Activated T-helper 2 cell treated with anti-CD3 and anti-CD28 coated beads, Interferon-gamma antibody, Interleukin-2, Interleukin-4, amounts not matched to agents 10 μg/mL and 5 μg/mL and 100 μg/mL, durations not matched to agents 14 hours and 24 hours and 36 hours (primary cell): ENCODE measurements around the gene CCDC122. TPM values are rescaled to one million over a fixed set of nuclear protein-coding genes. Genes with fewer than 3 reads are reported as not detected.
A peak's percentile ranks its signal among the peaks of the same experiment; 100 is the strongest.

Experiments used
- DNase-seq: peaks from one replicate; pipeline ENCODE4 v3.0.0; 2021; ENCODE audit warnings: low spot score
- H3K27ac Mint-ChIP-seq: one replicate; pipeline ENCODE4 v1.8.0; 2021; ENCODE audit warnings: mixed read lengths
- H3K27me3 Mint-ChIP-seq: one replicate; pipeline ENCODE4 v1.8.0; 2021; ENCODE audit warnings: low read depth, mixed read lengths
- H3K36me3 Mint-ChIP-seq: one replicate; pipeline ENCODE4 v1.8.0; 2021; ENCODE audit warnings: low read depth, mixed read lengths
- H3K4me1 Mint-ChIP-seq: one replicate; pipeline ENCODE4 v1.8.0; 2021; ENCODE audit warnings: low read depth, mixed read lengths
- H3K4me3 Mint-ChIP-seq: one replicate; pipeline ENCODE4 v1.8.0; 2021; ENCODE audit warnings: low read depth, mild to moderate bottlenecking, moderate library complexity, mixed read lengths
- H3K9me3 Mint-ChIP-seq: one replicate; pipeline ENCODE4 v1.8.0; 2021; ENCODE audit warnings: mixed read lengths
- intact Hi-C: fragments of 100-400 bp; cut with micrococcal nuclease; formaldehyde crosslinking; loops from one replicate; pipeline ENCODE4 v1.15.1; 2023
- total RNA-seq: library from RNA; stranded (reverse); gene quantifications from 2 replicates; pipeline ENCODE4 v1.2.3, GENCODE V29; 2022

CCDC122 gene
- total RNA-seq, 1 donor from 2014 or later, result 0.11 TPM

DNA sequence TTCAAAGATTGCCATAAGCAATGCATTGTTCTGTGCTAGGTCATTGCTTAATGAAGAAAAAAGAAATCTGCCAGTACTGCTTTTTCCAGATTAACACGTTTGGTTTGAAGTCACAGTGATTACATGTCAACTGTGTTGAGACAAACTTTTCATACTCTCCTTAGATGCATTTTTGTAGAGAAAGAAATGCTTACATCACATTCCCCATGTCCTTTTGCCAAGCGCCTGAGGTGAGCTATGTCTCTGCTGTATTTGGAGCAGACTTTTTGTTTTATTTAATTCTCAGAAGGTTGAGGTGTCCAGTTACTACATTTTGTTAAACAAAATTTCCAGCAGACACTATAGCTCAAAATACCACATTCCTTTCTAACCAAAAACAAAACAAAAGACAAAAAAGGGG, 16.4 kb upstream of the CCDC122 start:
- no peaks in the 10 kb centered on the region for H3K9me3 Mint-ChIP-seq
- no peak overlapping the region for H3K4me3 Mint-ChIP-seq
- H3K4me1 Mint-ChIP-seq, result no peaks in the 10 kb centered on the region
- intact Hi-C loops, result no loop called here
- H3K27ac Mint-ChIP-seq, result no peak overlapping the region
- H3K36me3 Mint-ChIP-seq, result no peaks in the 10 kb centered on the region
- peaks cover 8% of the 10 kb centered on the region for H3K27me3 Mint-ChIP-seq
- no peak for DNase-seq

DNA sequence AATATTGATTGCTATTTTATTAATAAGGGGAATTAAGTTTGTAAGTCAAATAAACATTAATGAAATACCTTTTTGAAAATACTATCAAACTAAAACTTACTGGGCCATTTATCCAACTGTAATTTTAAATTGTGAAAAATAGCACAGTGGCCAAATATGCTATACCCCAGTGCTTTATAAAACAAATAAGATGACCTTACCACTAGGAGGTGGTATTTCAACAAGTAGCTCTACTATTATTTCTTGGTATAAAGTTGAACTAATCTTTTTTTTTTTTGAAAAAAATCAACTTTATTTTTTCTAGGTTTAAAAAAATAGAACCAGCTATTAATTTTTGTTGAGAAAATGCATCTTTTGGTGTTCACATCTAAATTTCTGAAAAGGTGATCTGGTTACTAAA, 14.9 kb upstream of the CCDC122 start:
- no peak overlapping the region for H3K27ac Mint-ChIP-seq
- intact Hi-C loops, result no loop called here
- no peak overlapping the region for H3K4me3 Mint-ChIP-seq
- no peaks in the 10 kb centered on the region for H3K9me3 Mint-ChIP-seq
- DNase-seq, result no peak
- H3K27me3 Mint-ChIP-seq, result peaks cover 8% of the 10 kb centered on the region
- no peaks in the 10 kb centered on the region for H3K4me1 Mint-ChIP-seq
- H3K36me3 Mint-ChIP-seq, result no peaks in the 10 kb centered on the region

DNA sequence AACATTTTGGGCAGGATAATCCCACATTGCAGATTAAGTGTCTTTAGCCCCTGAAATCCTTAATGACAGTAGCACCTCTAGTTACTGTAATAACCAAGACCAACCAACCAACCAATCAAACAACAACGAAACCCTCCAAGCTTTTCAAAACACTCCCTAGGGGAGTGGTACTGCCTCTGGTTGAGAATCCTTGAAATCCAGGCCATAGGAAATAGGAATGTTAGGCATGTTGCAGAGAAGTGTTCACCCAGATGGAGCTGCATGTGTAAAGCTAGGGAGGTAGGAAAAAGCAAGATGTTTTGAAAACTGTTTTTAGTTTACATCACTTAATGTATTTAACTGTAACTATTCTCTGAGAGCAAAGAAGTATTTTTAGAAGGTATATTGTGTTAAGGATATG, 4.7 kb upstream of the CCDC122 start:
- Mint-ChIP-seq H3K27me3 (peaks cover 45% of the 10 kb centered on the region), H3K36me3 (peaks cover 4% of the 10 kb centered on the region), H3K27ac (no peak overlapping the region), H3K4me3 (no peak overlapping the region), H3K9me3 (no peaks in the 10 kb centered on the region), H3K4me1 (peaks cover 5% of the 10 kb centered on the region)
- intact Hi-C loops, result no loop called here
- DNase-seq, result no peak

DNA sequence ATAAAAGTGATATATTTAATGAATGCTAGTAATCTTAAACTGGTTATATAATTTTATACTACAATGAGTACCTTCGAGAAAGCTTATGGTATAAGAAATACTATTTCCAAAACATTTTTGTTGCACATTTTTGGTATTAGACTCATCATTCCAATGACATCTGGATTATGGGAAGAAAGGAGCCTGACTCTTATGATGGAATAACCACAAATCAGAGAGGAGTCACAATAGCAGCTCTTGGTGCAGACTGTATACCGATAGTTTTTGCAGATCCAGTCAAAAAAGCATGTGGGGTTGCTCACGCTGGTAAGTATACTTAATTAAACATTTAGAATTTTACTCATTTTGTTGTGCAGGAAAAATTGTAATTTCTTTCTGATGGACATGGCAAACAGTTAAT, 4.1 kb upstream of the CCDC122 start:
- intact Hi-C loops, result no loop called here
- Mint-ChIP-seq H3K4me3 (no peak overlapping the region), H3K4me1 (peaks cover 6% of the 10 kb centered on the region), H3K27me3 (peaks cover 47% of the 10 kb centered on the region), H3K27ac (no peak overlapping the region), H3K36me3 (peaks cover 4% of the 10 kb centered on the region), H3K9me3 (no peaks in the 10 kb centered on the region)
- no peak for DNase-seq

DNA sequence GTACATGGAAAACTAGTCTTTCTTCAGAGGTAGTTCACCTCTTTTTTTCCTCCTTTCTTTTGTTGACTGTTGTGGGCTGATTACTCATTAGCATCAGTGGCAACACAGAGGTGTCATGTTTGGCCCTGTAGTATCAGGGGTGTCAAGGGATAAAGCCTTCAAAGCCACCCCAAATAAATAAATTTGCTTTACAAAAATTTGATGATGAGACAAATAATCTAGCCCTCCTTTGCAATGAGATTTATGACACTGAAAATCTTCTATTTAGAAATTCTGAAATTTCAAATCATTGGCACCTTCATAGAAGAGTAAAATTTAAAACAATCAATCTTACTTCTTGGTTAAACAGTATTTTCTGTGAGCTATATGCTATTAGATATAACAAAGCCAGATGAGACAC, 2.0 kb upstream of the CCDC122 start:
- Mint-ChIP-seq H3K4me3 (no peak overlapping the region), H3K4me1 (peaks cover 10% of the 10 kb centered on the region), H3K9me3 (no peaks in the 10 kb centered on the region), H3K27ac (no peak overlapping the region), H3K36me3 (peaks cover 4% of the 10 kb centered on the region), H3K27me3 (peaks cover 54% of the 10 kb centered on the region)
- DNase-seq, result no peak
- intact Hi-C loops, result no loop called here

DNA sequence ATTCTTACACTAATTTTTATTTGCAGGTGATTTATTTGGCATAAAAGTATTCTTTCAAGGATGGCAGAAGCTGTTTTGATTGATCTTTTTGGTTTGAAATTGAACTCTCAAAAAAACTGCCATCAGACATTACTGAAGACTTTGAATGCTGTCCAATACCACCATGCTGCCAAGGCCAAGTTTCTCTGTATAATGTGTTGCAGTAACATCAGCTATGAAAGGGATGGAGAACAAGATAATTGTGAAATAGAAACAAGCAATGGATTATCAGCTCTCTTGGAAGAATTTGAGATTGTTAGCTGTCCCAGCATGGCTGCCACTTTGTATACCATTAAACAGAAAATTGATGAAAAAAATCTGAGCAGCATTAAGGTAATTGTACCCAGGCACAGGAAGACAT, 1.4 kb upstream of the CCDC122 start:
- Mint-ChIP-seq H3K4me3 (no peak overlapping the region), H3K27ac (no peak overlapping the region), H3K4me1 (peaks cover 10% of the 10 kb centered on the region), H3K9me3 (no peaks in the 10 kb centered on the region), H3K27me3 (peaks cover 54% of the 10 kb centered on the region), H3K36me3 (peaks cover 4% of the 10 kb centered on the region)
- intact Hi-C loops, result no loop called here
- no peak for DNase-seq

DNA sequence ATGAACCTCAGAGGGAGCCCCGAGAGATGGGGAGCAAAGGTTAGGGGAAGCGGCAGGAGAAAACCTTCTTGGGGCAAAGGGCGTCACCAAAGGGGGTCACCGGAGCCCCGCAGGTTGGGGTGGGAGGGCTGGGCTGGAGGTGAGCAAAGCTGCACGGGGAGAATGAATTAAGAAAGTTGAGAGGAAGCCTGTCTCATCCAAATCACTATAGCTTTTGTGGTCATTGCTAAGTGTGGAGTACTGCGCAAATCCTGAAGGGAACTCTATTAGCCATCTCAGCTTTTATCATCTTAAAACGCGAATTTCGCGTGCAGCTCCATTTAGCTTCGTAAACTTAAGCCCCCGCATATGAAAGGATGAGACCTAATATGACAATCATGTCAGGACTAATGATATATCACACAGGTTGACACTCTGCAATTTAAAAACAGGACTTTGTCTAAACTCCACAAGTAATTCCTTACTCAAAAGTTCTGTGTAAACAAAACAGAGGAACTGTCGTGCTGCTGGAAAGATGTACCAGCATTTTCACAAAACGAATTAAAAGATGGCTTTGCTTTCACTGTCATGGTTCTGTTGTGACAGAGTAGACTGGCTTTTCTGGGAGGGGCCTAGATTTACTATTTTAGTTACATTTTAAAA, 795 bp upstream of the CCDC122 start:
- no peak for DNase-seq
- no peak overlapping the region for H3K27ac Mint-ChIP-seq
- intact Hi-C loops, result no loop called here
- no peaks in the 10 kb centered on the region for H3K9me3 Mint-ChIP-seq
- H3K27me3 Mint-ChIP-seq, result peaks cover 52% of the 10 kb centered on the region
- H3K4me1 Mint-ChIP-seq, result peaks cover 10% of the 10 kb centered on the region
- peak overlapping the region; percentile 77 for H3K4me3 Mint-ChIP-seq
- peaks cover 4% of the 10 kb centered on the region for H3K36me3 Mint-ChIP-seq

DNA sequence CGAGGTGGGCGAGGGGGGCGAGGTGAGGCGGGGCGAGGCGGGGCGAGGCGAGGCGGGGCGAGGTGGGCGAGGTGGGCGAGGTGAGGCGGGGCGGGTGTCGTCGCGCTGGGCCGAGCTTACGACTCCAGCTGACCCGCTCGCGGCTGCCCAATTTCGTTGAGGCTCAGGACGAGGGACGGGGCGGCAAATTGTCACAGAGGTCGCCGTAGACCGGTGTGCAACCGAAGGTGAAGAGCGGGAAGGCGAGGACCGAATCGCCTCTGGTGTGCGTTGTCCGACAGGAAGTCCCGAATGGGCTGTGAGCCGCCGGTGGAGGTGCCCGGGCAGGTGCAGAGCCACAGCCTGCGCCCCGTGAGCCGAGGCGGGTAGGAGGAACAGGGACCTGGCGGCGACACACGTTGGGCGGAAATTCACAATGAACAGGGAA, 228 bp upstream of the CCDC122 start, which contains the start of gene LACC1:
LACC1 (plus strand) TSS at position 150 of the 427 bp plus-strand sequence. CDS start 1,082 bp downstream, outside the sequence.
- Mint-ChIP-seq H3K27ac (peak within 1 kb of the TSS; percentile 68), H3K4me1 (peaks cover 10% of the 10 kb centered on the region), H3K27me3 (peaks cover 49% of the 10 kb centered on the region), H3K36me3 (peaks cover 4% of the 10 kb centered on the region), H3K4me3 (peak within 1 kb of the TSS; percentile 77), H3K9me3 (no peaks in the 10 kb centered on the region)
- intact Hi-C loops, result loop anchor here (5.0 kb wide), 1 partner anchor 907 kb away; no protein-coding TSS in a partner anchor
- DNase-seq, result no peak

DNA sequence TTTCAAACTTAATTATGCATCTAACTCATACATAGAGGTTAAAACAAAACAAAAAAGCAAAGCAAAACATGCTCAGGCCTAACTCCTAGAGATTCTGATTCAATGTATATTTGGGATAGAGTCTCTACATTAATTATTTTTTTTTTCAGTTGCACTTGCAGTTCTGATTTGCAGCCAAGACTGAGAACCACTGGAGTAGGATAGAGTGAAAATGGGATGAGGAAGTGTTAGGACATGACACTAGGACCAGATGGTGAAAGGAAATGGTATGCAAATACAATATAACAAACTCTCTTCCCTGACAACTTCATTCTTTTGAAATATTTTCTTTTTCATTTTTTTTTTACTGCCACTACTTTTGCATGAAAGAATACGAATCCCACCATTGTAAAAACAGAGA, 1.8 kb downstream of the CCDC122 start:
- Mint-ChIP-seq H3K4me3 (no peak overlapping the region), H3K27ac (no peak overlapping the region), H3K36me3 (peaks cover 4% of the 10 kb centered on the region), H3K9me3 (no peaks in the 10 kb centered on the region), H3K27me3 (peaks cover 40% of the 10 kb centered on the region), H3K4me1 (peaks cover 10% of the 10 kb centered on the region)
- intact Hi-C loops, result loop anchor here (5.0 kb wide), 1 partner anchor 905 kb away; no protein-coding TSS in a partner anchor
- DNase-seq, result no peak

DNA sequence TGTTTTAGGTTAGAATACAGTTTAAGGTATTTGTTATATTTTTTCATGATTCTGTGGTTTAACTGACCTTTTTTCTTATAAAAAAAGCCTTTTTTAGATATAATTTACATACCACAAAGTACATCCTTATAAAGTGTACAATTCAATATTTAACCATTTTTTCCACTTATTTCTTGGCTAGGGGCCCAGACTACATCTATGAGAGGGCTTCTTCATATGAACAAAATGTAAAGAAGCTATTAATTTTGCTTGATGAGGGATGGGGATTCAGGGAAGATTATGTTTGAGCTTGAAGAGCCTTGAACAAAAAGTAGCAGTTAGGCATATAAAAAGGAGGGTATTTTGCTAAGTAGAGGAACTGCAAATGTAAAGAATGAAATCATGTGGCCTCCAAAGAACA, 2.2 kb downstream of the CCDC122 start:
- Mint-ChIP-seq H3K4me3 (no peak overlapping the region), H3K27ac (no peak overlapping the region), H3K4me1 (peaks cover 10% of the 10 kb centered on the region), H3K36me3 (peaks cover 4% of the 10 kb centered on the region), H3K27me3 (peaks cover 38% of the 10 kb centered on the region), H3K9me3 (no peaks in the 10 kb centered on the region)
- DNase-seq, result no peak
- intact Hi-C loops, result loop anchor here (5.0 kb wide), 1 partner anchor 905 kb away; no protein-coding TSS in a partner anchor

DNA sequence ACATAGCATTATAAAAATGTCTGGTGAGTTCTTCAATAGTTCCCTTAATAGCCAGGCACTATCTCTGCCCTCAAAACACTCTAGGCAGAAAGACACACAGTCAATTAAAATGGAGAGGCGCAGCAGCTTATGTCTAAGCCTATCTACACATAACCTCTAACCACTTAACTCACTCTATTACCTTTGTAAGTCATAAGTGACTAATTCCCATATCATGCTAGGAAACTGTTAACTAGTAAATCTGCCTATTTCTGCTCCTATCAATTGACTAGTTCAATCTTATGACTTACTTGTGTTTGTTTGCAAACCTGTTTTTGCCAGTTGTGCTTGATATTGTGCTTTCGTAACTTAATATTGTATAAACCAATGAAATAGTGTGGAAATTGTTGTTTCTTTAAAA, 3.2 kb downstream of the CCDC122 start:
- Mint-ChIP-seq H3K27ac (no peak overlapping the region), H3K27me3 (peaks cover 30% of the 10 kb centered on the region), H3K4me1 (peaks cover 10% of the 10 kb centered on the region), H3K4me3 (no peak overlapping the region), H3K36me3 (peaks cover 4% of the 10 kb centered on the region), H3K9me3 (no peaks in the 10 kb centered on the region)
- no peak for DNase-seq
- intact Hi-C loops, result loop anchor here (5.0 kb wide), 1 partner anchor 904 kb away; no protein-coding TSS in a partner anchor

DNA sequence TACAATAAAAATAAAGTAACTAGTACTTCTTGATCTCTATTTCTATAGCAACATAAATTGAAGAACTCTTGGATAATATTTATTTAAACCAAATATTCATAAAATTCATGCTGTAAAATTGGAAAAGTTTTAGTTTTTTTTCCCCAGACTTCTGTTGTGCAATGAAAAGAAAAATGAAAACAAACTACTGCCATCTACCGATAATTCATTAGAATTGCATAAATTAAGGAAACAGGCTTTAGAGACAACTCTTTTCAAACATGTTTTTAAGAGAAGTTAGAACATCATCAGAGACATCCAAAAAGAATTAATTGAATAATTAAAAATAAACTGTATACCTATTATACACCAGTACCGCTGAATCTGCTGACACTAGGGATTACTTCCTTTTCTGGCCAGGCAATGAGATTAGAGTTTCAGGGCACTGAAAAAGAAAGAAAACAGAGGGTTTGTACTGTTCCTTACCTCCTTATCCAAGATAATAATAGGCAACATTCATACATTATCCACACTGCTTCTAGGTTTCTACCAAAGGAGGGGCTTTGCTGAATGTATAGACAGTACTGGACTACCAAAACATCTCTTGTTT, 4.9 kb downstream of the CCDC122 start:
- Mint-ChIP-seq H3K27ac (no peak overlapping the region), H3K4me3 (no peak overlapping the region), H3K9me3 (no peaks in the 10 kb centered on the region), H3K4me1 (peaks cover 5% of the 10 kb centered on the region), H3K27me3 (peaks cover 15% of the 10 kb centered on the region), H3K36me3 (no peaks in the 10 kb centered on the region)
- no peak for DNase-seq
- intact Hi-C loops, result loop anchor here (5.0 kb wide), 1 partner anchor 902 kb away; no protein-coding TSS in a partner anchor

DNA sequence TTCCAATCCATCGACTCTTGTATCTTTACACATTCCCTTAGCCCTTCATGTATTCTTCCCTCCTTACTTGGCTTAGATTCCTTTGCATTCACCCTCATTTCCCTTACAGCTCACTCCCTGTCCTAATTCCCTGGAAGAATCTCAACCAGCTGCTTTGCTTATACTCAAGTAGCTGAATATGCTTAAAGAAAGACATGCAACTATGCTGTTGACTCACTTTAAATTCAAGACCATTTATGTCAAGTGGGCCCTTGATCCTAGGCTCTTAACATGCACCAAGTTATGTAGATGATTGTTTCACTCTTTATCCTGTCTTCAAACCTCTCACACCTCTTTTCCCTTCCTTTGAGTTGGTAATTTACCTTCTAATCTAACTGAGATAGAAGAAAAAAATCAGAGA, 7.4 kb downstream of the CCDC122 start:
- no peak for DNase-seq
- no peak overlapping the region for H3K27ac Mint-ChIP-seq
- intact Hi-C loops, result no loop called here
- H3K27me3 Mint-ChIP-seq, result peaks cover 2% of the 10 kb centered on the region
- no peaks in the 10 kb centered on the region for H3K9me3 Mint-ChIP-seq
- H3K4me3 Mint-ChIP-seq, result no peak overlapping the region
- no peaks in the 10 kb centered on the region for H3K36me3 Mint-ChIP-seq
- no peaks in the 10 kb centered on the region for H3K4me1 Mint-ChIP-seq
